Body of pancreas (tissue), 4 donors: ENCODE measurements around the gene MAP3K13. TPM values are rescaled to one million over a fixed set of nuclear protein-coding genes. Genes with fewer than 3 reads are reported as not detected.

Source experiments
- ATAC-seq: fragments of 150-250 bp; one replicate; pipeline ENCODE4 v1.9.1; 2016
- DNase-seq, 4 donors: peaks; one replicate each; pipeline ENCODE4 v3.0.0-alpha.2; 2019
- H3K27ac ChIP-seq, 4 donors: fragments of 200-600 bp; sonication (generic); 1 replicate in 3 of 4; 2 replicates in 1 of 4; pipeline versions ENCODE4 v1.5.1 to v1.6.1; 2016 to 2019; ENCODE audit warnings: mild to moderate bottlenecking in 1 of 4, mixed read lengths in 1 of 4, moderate library complexity in 1 of 4
- H3K27me3 ChIP-seq, 2 donors: fragments of 200-600 bp; sonication (generic); one replicate each; pipeline ENCODE4 v1.6.0; 2016; ENCODE audit warnings: mild to moderate bottlenecking in 1 of 2
- H3K36me3 ChIP-seq, 2 donors: fragments of 200-600 bp; sonication (generic); replicated peaks in 1 of 2; 2 replicates each; pipeline ENCODE4 v1.5.1; 2016; ENCODE audit warnings: low read depth in 2 of 2; ENCODE audit not compliant: insufficient read depth in 1 of 2
- H3K4me1 ChIP-seq: fragments of 200-600 bp; sonication (generic); one replicate; pipeline ENCODE4 v1.6.0; 2016
- H3K4me3 ChIP-seq, 2 donors: fragments of 200-600 bp; sonication (generic); 1 replicate in 1 of 2; 2 replicates in 1 of 2; pipeline ENCODE4 v1.5.1; 2016 to 2019
- H3K9me3 ChIP-seq, 3 donors: fragments of 200-600 bp; sonication (generic); 1 replicate in 2 of 3; 2 replicates in 1 of 3; pipeline ENCODE4 v1.5.1; 2016
- CTCF ChIP-seq, 7 experiments: fragments of 450-650 bp in 4 of 7; fragments of 200-600 bp in 3 of 7; sonication (generic) in 3 of 7; IDR thresholded peaks; one replicate each; pipeline ENCODE4 v1.5.1; 2016 to 2019; ENCODE audit warnings: antibody characterized with exemption in 7 of 7
- POLR2A ChIP-seq, 3 donors: fragments of 450-650 bp; IDR thresholded peaks; one replicate each; pipeline ENCODE4 v1.6.1; 2016; ENCODE audit warnings: antibody characterized with exemption in 3 of 3, mild to moderate bottlenecking in 2 of 3
- WGBS, 2 donors: methylation state at CpG; one replicate each; pipeline ENCODE4 v1.1.5; 2017; 5-methylcytosine and 5-hydroxymethylcytosine counted together
- intact Hi-C: fragments of 100-400 bp; cut with DNase I; formaldehyde crosslinking; loops from one replicate; pipeline ENCODE4 v1.15.1; 2023
- total RNA-seq, 2 donors: library from RNA; depleted of rRNA; stranded (reverse); fragments of >200 nt; gene quantifications; one replicate each; pipeline ENCODE4 v1.1.0, GENCODE V29; 2016

Gene MAP3K13
- total RNA-seq, 2 donors from 2014 or later: 20.0 to 27.4 TPM

GRCh38 chr3:185490241-185490640 is 127.3 kb downstream of the MAP3K13 start:
- Histone ChIP-seq H3K4me1 (peaks cover 11% of the 10 kb centered on the region), H3K9me3 (no peaks in the 10 kb centered on the region), H3K27ac (no peak overlapping the region), H3K4me3 (no peak overlapping the region), H3K27me3 (no peaks in the 10 kb centered on the region), H3K36me3 (peaks cover 0 to 9% of the 10 kb centered on the region in 2 donors)
- TF ChIP-seq CTCF (IDR thresholded peaks at IDR 0.05) (no peak), POLR2A (IDR thresholded peaks at IDR 0.05) (no peak)
- ATAC-seq (no peak), DNase-seq (no peak)
- 79 to 85% methylated on average over 4 of the region's 4 CpGs for WGBS, 2 donors
- intact Hi-C loops: no loop called here

- no peaks in the 10 kb centered on the region for H3K27me3 ChIP-seq
- 0 to 1% methylated on average over 33 to 82 of the region's 82 CpGs for WGBS, 2 donors
- TF ChIP-seq CTCF (IDR thresholded peaks at IDR 0.05): peak in 2 of 7 experiments; percentile 1 to 8
- TF ChIP-seq POLR2A (IDR thresholded peaks at IDR 0.05): peak; percentile 90 to 95 (median 95)
- H3K36me3 ChIP-seq: peaks cover 0 to 3% of the 10 kb centered on the region in 2 donors
- H3K4me1 ChIP-seq: peaks cover 30% of the 10 kb centered on the region
- no peaks in the 10 kb centered on the region for H3K9me3 ChIP-seq
- peak; percentile 98 for ATAC-seq
- peak within 1 kb of the TSS; percentile 61 to 84 for H3K4me3 ChIP-seq
- intact Hi-C loops: no loop called here
- H3K27ac ChIP-seq: peak within 1 kb of the TSS; percentile 86 to 92 (median 88)
- DNase-seq: peak; percentile 95 to 97 (median 96)
These were observed 135.8 kb downstream of the MAP3K13 start, which contains the start of gene TMEM41A for GRCh38 chr3:185498503-185499396. Gene TMEM41A, minus strand, starts transcription at chr3:185499035. Its CDS starts 74 bp downstream, at chr3:185498961.

GRCh38 chr3:185502987-185503386 is 140.1 kb downstream of the MAP3K13 start:
- H3K27ac ChIP-seq: peak overlapping the region in 1 of 4 donors; percentile 22
- no peak overlapping the region for H3K4me3 ChIP-seq
- H3K9me3 ChIP-seq: no peaks in the 10 kb centered on the region
- DNase-seq: peak; percentile 33 to 69 (median 59)
- 21 to 50% methylated on average over 3 of the region's 3 CpGs for WGBS, 2 donors
- H3K27me3 ChIP-seq: no peaks in the 10 kb centered on the region
- TF ChIP-seq POLR2A (IDR thresholded peaks at IDR 0.05) (no peak), CTCF (IDR thresholded peaks at IDR 0.05) (no peak)
- ATAC-seq: no peak
- H3K36me3 ChIP-seq: no peaks in the 10 kb centered on the region
- H3K4me1 ChIP-seq: peaks cover 11% of the 10 kb centered on the region
- intact Hi-C loops: no loop called here

- H3K4me3 ChIP-seq: no peak overlapping the region
- no peak for ATAC-seq
- intact Hi-C loops: no loop called here
- TF ChIP-seq POLR2A (IDR thresholded peaks at IDR 0.05): no peak
- no peak for TF ChIP-seq CTCF (IDR thresholded peaks at IDR 0.05)
- DNase-seq: peak in 1 of 4 donors; percentile 21
- WGBS, 2 donors: 43 to 56% methylated on average over 1 of the region's 1 CpG
- H3K9me3 ChIP-seq: no peaks in the 10 kb centered on the region
- H3K27me3 ChIP-seq: no peaks in the 10 kb centered on the region
- no peaks in the 10 kb centered on the region for H3K36me3 ChIP-seq
- peak overlapping the region in 1 of 4 donors; percentile 22 for H3K27ac ChIP-seq
- H3K4me1 ChIP-seq: peaks cover 11% of the 10 kb centered on the region
These were observed 140.6 kb downstream of the MAP3K13 start for GRCh38 chr3:185503521-185503920.
